WTC11 (cell line): ENCODE data around the gene ASB14. TPM values are rescaled to one million over a fixed set of nuclear protein-coding genes. Genes with fewer than 3 reads are reported as not detected.

Experiments
- ATAC-seq: fragments of 200-7000 bp; cut with Tn5 transposase; 2 replicates; pipeline ENCODE4 v1.10.0; 2021; ENCODE audit warnings: mild to moderate bottlenecking, moderate library complexity
- CTCF ChIA-PET: fragments of 300-600 bp; sonication (Branson Sonifier 250); formaldehyde crosslinking; loops from one replicate; lab custom pipeline; 2021; ENCODE audit warnings: antibody characterized with exemption; lab: Charles Lee
- POLR2A ChIA-PET: fragments of 350-600 bp; sonication (Branson Sonifier 250); formaldehyde crosslinking; loops from one replicate; lab custom pipeline; 2021; ENCODE audit warnings: antibody characterized with exemption; lab: Charles Lee
- DNase-seq: peaks from one replicate; pipeline ENCODE4 v3.0.0; 2021; ENCODE audit warnings: low spot score
- H3K27ac Mint-ChIP-seq: 2 replicates; pipeline ENCODE4 v1.8.0; 2021; ENCODE audit warnings: mixed read lengths
- H3K27me3 Mint-ChIP-seq: 2 replicates; pipeline ENCODE4 v1.8.0; 2021; ENCODE audit warnings: low read depth, mild to moderate bottlenecking, moderate library complexity, mixed read lengths
- H3K36me3 Mint-ChIP-seq: 2 replicates; pipeline ENCODE4 v1.8.0; 2021; ENCODE audit warnings: mixed read lengths
- H3K4me1 Mint-ChIP-seq: 2 replicates; pipeline ENCODE4 v1.8.0; 2022; ENCODE audit warnings: mixed read lengths
- H3K4me3 Mint-ChIP-seq: 2 replicates; pipeline ENCODE4 v1.8.0; 2021; ENCODE audit warnings: mild to moderate bottlenecking, moderate library complexity, mixed read lengths
- H3K9me3 Mint-ChIP-seq: 2 replicates; pipeline ENCODE4 v1.8.0; 2021; ENCODE audit warnings: mixed read lengths
- CREB1 ChIP-seq: sonication (generic); formaldehyde crosslinking; IDR thresholded peaks from 2 replicates; pipeline ENCODE4 v1.8.0; 2023; ENCODE audit warnings: mild to moderate bottlenecking, missing genetic modification reagents
- ESRRA ChIP-seq: sonication (generic); formaldehyde crosslinking; IDR thresholded peaks from 2 replicates; pipeline ENCODE4 v1.8.1; 2022; ENCODE audit warnings: mild to moderate bottlenecking, missing genetic modification reagents, borderline replicate concordance
- FOXK1 ChIP-seq: sonication (generic); formaldehyde crosslinking; IDR thresholded peaks from 2 replicates; pipeline ENCODE4 v1.8.0; 2022; ENCODE audit warnings: mild to moderate bottlenecking, moderate library complexity, missing genetic modification reagents
- JUN ChIP-seq: sonication (generic); formaldehyde crosslinking; IDR thresholded peaks from 2 replicates; pipeline ENCODE4 v1.8.0; 2023; ENCODE audit warnings: mild to moderate bottlenecking, missing genetic modification reagents
- NR2C2 ChIP-seq: sonication (generic); formaldehyde crosslinking; IDR thresholded peaks from 2 replicates; pipeline ENCODE4 v1.8.0; 2022; ENCODE audit warnings: mild to moderate bottlenecking, missing genetic modification reagents
- SOX15 ChIP-seq: fragments of 250-450 bp; sonication (Bioruptor Pico); IDR thresholded peaks from 2 replicates; pipeline ENCODE4 v1.9.0; 2021; ENCODE audit warnings: mild to moderate bottlenecking
- ZNF263 ChIP-seq: sonication (generic); formaldehyde crosslinking; IDR thresholded peaks from 2 replicates; pipeline ENCODE4 v1.8.1; 2022; ENCODE audit warnings: low read depth, mild to moderate bottlenecking, moderate library complexity, missing genetic modification reagents
- ZNF423 ChIP-seq: fragments of 250-450 bp; sonication (Bioruptor Pico); IDR thresholded peaks from 2 replicates; pipeline ENCODE4 v2.1.2; 2022; ENCODE audit warnings: mild to moderate bottlenecking, moderate library complexity
- total RNA-seq: library from RNA; stranded (reverse); gene quantifications from 3 replicates; pipeline ENCODE4 v1.2.3, GENCODE V29; 2021
- TF ChIP-seq, protein P1 (sequence below): sonication (generic); formaldehyde crosslinking; IDR thresholded peaks from 2 replicates; pipeline ENCODE4 v1.8.1; 2023; ENCODE audit warnings: mild to moderate bottlenecking, moderate library complexity, missing genetic modification reagents
- TF ChIP-seq, protein P2 (sequence below): fragments of 250-450 bp; sonication (Bioruptor Pico); IDR thresholded peaks from 2 replicates; pipeline ENCODE4 v2.1.2; 2022; ENCODE audit warnings: mild to moderate bottlenecking, moderate library complexity
- TF ChIP-seq, protein P3 (sequence below): fragments of 250-450 bp; sonication (Bioruptor Pico); IDR thresholded peaks from 2 replicates; pipeline ENCODE4 v1.9.0; 2021; ENCODE audit warnings: mild to moderate bottlenecking
- TF ChIP-seq, protein P4 (sequence below): sonication (generic); formaldehyde crosslinking; IDR thresholded peaks from 2 replicates; pipeline ENCODE4 v1.8.0; 2022; ENCODE audit warnings: mild to moderate bottlenecking, missing genetic modification reagents
- TF ChIP-seq, protein P5 (sequence below): sonication (generic); formaldehyde crosslinking; IDR thresholded peaks from 2 replicates; pipeline ENCODE4 v1.8.0; 2022; ENCODE audit warnings: mild to moderate bottlenecking, missing genetic modification reagents
- TF ChIP-seq, protein P6 (sequence below): sonication (generic); formaldehyde crosslinking; IDR thresholded peaks from 2 replicates; pipeline ENCODE4 v1.8.1; 2023; ENCODE audit warnings: mild to moderate bottlenecking, missing genetic modification reagents, moderate library complexity
- TF ChIP-seq, protein P7 (sequence below): sonication (generic); formaldehyde crosslinking; conservative IDR thresholded peaks from 2 replicates; pipeline ENCODE4 v1.8.1; 2022; ENCODE audit warnings: mild to moderate bottlenecking, missing genetic modification reagents
- TF ChIP-seq, protein P8 (sequence below): sonication (generic); formaldehyde crosslinking; IDR thresholded peaks from 2 replicates; pipeline ENCODE4 v1.8.0; 2022; ENCODE audit warnings: mild to moderate bottlenecking, missing genetic modification reagents
- TF ChIP-seq, protein P9 (sequence below): sonication (generic); formaldehyde crosslinking; IDR thresholded peaks from 2 replicates; pipeline ENCODE4 v1.8.1; 2022; ENCODE audit warnings: mild to moderate bottlenecking, moderate library complexity, missing genetic modification reagents

The ASB14 gene
- total RNA-seq, 1 experiment from 2014 or later, result not detected

DNA sequence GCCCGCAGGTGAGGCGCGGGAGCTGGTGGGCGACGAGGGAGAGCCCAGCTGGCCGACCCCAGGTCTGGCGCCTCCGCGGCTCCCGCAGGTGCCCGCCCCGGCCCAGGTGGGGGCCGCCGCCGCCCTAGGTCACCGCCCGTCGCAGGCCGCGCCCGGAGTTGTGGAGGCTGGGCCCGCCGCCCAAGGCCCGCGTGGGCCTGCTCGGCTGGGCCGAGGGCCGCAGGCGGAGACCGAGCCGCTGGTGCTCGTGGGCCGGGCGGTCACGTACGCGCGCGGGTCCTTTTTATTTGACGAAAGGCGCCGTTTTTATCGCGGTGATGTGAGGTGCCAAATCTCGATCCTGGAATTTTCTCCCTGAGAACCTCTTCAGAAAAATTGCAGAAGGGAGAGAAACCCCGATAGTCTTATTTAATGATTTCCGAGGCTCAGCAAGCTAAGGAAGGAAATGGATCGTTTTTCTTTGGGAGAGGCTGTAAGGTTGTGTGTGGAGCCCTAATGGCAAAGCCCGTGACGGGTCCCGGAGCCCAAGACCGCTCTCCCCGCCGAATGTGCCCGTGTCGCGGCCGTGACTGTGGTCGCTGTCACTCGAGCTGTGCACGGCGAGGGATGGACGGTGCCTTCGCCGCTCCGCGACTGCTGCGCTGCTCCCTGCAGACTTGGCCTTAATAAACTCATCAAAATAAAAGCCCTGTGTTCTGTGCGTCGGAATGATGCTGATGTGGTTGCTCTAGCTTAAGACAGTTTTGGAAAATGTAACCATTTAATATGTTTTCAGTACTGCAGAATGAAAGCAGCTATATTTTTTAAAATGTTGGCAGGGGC, 64.3 kb downstream of the ASB14 start (continued):
- TF ChIP-seq, protein P1, sequence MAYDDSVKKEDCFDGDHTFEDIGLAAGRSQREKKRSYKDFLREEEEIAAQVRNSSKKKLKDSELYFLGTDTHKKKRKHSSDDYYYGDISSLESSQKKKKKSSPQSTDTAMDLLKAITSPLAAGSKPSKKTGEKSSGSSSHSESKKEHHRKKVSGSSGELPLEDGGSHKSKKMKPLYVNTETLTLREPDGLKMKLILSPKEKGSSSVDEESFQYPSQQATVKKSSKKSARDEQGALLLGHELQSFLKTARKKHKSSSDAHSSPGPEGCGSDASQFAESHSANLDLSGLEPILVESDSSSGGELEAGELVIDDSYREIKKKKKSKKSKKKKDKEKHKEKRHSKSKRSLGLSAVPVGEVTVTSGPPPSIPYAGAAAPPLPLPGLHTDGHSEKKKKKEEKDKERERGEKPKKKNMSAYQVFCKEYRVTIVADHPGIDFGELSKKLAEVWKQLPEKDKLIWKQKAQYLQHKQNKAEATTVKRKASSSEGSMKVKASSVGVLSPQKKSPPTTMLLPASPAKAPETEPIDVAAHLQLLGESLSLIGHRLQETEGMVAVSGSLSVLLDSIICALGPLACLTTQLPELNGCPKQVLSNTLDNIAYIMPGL (CRISPR knock-in tag), result peak; percentile 64
- TF ChIP-seq, protein P2, sequence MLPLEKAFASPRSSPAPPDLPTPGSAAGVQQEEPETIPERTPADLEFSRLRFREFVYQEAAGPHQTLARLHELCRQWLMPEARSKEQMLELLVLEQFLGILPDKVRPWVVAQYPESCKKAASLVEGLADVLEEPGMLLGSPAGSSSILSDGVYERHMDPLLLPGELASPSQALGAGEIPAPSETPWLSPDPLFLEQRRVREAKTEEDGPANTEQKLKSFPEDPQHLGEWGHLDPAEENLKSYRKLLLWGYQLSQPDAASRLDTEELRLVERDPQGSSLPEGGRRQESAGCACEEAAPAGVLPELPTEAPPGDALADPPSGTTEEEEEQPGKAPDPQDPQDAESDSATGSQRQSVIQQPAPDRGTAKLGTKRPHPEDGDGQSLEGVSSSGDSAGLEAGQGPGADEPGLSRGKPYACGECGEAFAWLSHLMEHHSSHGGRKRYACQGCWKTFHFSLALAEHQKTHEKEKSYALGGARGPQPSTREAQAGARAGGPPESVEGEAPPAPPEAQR (CRISPR knock-in tag), result no peak

DNA sequence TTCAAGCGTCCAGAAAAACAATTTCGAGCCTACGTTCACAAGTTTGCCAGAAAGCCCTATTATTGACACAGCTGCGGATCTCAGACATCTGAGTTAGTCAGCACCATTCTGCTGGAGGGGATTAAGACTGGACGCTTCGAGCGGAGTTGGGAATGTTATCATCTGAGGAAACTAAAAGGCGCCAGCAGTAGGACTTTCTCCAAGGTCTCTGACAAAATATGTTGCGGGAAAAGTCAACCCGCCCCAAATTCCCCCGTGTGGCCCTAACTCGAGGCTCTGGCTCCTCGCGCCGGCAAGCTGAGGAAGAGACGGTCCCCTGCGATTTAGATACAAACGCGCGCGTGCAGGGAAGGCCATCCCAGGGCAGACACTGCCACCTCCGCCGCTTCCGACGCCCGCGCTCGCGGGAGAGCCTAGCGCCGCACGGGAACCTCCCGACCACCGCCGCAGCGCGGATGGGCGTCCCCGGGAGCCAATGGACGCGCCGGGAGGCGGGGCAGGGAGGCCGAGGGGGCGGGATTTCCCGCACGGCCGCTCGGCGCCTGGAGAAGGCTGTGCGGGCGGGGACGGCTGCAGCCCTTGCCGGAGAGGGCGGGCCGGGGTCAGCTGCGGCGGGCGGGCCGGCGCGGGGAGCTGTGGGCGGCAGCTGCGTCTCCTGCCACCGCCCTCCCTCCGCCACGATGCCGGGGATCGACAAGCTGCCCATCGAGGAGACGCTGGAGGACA, 65.1 kb downstream of the ASB14 start, which contains the start of gene APPL1:
APPL1 (plus strand) TSS at position 526 of the 726 bp plus-strand sequence; CDS start at position 681, 155 bp downstream.
- Mint-ChIP-seq H3K27me3 (peaks cover 6% of the 10 kb centered on the region; the same call in 1 of the 2 replicates), H3K9me3 (0 out of 2 replicates have a peak, but pooled peaks cover 3% of the 10 kb centered on the region), H3K36me3 (peaks cover 3% of the 10 kb centered on the region; the same call in 1 of the 2 replicates), H3K4me1 (peaks cover 26% of the 10 kb centered on the region), H3K27ac (peak within 1 kb of the TSS; percentile 82), H3K4me3 (peak within 1 kb of the TSS; percentile 91)
- DNase-seq, result peak; percentile 97
- ATAC-seq, result peak; percentile 98
- CTCF ChIA-PET, result interaction anchor here (0.9 to 2.0 kb wide), 10 partner anchors 28 to 170 kb away, joined by 3 to 6 read pairs (median 4); partner anchors contain the start of gene HESX1
- POLR2A ChIA-PET, result interaction anchor here (0.5 to 2.0 kb wide), 6 partner anchors 19 to 370 kb away, joined by 3 to 11 read pairs (median 4); partner anchors contain the start of genes ARF4 and HESX1
- TF ChIP-seq, protein P3, sequence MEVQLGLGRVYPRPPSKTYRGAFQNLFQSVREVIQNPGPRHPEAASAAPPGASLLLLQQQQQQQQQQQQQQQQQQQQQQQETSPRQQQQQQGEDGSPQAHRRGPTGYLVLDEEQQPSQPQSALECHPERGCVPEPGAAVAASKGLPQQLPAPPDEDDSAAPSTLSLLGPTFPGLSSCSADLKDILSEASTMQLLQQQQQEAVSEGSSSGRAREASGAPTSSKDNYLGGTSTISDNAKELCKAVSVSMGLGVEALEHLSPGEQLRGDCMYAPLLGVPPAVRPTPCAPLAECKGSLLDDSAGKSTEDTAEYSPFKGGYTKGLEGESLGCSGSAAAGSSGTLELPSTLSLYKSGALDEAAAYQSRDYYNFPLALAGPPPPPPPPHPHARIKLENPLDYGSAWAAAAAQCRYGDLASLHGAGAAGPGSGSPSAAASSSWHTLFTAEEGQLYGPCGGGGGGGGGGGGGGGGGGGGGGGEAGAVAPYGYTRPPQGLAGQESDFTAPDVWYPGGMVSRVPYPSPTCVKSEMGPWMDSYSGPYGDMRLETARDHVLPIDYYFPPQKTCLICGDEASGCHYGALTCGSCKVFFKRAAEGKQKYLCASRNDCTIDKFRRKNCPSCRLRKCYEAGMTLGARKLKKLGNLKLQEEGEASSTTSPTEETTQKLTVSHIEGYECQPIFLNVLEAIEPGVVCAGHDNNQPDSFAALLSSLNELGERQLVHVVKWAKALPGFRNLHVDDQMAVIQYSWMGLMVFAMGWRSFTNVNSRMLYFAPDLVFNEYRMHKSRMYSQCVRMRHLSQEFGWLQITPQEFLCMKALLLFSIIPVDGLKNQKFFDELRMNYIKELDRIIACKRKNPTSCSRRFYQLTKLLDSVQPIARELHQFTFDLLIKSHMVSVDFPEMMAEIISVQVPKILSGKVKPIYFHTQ (CRISPR knock-in tag), result no peak
- peak; percentile 64 for TF ChIP-seq ESRRA (CRISPR knock-in tag)
- TF ChIP-seq, protein P4, sequence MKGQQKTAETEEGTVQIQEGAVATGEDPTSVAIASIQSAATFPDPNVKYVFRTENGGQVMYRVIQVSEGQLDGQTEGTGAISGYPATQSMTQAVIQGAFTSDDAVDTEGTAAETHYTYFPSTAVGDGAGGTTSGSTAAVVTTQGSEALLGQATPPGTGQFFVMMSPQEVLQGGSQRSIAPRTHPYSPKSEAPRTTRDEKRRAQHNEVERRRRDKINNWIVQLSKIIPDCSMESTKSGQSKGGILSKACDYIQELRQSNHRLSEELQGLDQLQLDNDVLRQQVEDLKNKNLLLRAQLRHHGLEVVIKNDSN (CRISPR knock-in tag), result peak; percentile 42; the same call in 1 of the 2 replicates
- TF ChIP-seq ZNF263 (CRISPR knock-in tag), result no peak
- no peak for TF ChIP-seq ZNF423 (CRISPR knock-in tag)
- TF ChIP-seq, protein P2 (CRISPR knock-in tag), result no peak
- TF ChIP-seq, protein P5, sequence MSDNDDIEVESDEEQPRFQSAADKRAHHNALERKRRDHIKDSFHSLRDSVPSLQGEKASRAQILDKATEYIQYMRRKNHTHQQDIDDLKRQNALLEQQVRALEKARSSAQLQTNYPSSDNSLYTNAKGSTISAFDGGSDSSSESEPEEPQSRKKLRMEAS (CRISPR knock-in tag), result peak; percentile 89
- TF ChIP-seq, protein P6, sequence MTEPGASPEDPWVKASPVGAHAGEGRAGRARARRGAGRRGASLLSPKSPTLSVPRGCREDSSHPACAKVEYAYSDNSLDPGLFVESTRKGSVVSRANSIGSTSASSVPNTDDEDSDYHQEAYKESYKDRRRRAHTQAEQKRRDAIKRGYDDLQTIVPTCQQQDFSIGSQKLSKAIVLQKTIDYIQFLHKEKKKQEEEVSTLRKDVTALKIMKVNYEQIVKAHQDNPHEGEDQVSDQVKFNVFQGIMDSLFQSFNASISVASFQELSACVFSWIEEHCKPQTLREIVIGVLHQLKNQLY (CRISPR knock-in tag), result no peak
- TF ChIP-seq, protein P7, sequence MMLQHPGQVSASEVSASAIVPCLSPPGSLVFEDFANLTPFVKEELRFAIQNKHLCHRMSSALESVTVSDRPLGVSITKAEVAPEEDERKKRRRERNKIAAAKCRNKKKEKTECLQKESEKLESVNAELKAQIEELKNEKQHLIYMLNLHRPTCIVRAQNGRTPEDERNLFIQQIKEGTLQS (CRISPR knock-in tag), result no peak
- no peak for TF ChIP-seq NR2C2 (CRISPR knock-in tag)
- no peak for TF ChIP-seq JUN (CRISPR knock-in tag)
- TF ChIP-seq, protein P8, sequence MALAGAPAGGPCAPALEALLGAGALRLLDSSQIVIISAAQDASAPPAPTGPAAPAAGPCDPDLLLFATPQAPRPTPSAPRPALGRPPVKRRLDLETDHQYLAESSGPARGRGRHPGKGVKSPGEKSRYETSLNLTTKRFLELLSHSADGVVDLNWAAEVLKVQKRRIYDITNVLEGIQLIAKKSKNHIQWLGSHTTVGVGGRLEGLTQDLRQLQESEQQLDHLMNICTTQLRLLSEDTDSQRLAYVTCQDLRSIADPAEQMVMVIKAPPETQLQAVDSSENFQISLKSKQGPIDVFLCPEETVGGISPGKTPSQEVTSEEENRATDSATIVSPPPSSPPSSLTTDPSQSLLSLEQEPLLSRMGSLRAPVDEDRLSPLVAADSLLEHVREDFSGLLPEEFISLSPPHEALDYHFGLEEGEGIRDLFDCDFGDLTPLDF (CRISPR knock-in tag), result no peak
- no peak for TF ChIP-seq SOX15 (CRISPR knock-in tag)
- peak; percentile 75; the same call in 1 of the 2 replicates for TF ChIP-seq CREB1 (CRISPR knock-in tag)
- TF ChIP-seq, protein P9, sequence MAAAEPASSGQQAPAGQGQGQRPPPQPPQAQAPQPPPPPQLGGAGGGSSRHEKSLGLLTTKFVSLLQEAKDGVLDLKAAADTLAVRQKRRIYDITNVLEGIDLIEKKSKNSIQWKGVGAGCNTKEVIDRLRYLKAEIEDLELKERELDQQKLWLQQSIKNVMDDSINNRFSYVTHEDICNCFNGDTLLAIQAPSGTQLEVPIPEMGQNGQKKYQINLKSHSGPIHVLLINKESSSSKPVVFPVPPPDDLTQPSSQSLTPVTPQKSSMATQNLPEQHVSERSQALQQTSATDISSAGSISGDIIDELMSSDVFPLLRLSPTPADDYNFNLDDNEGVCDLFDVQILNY, result peak; percentile 92
- 0 out of 2 replicates have a peak, but pooled peaks have one; percentile 65 for TF ChIP-seq FOXK1 (CRISPR knock-in tag)
